Immature natural killer cell (primary cell): ENCODE results near the gene SLX9. TPM values are rescaled to one million over a fixed set of nuclear protein-coding genes. Genes with fewer than 3 reads are reported as not detected.
A peak's percentile ranks its signal among the peaks of the same experiment; 100 is the strongest.

ENCODE experiments used
- DNase-seq, 3 donors: peaks; one replicate each; pipeline ENCODE4 v3.0.0; 2022; ENCODE audit warnings: mixed read lengths in 1 of 3
- H3K27ac Mint-ChIP-seq, 6 donors: one replicate each; pipeline ENCODE4 v1.8.0; 2020; ENCODE audit warnings: mixed read lengths in 6 of 6, mild to moderate bottlenecking in 5 of 6, inconsistent platforms in 4 of 6, moderate library complexity in 3 of 6
- H3K27me3 Mint-ChIP-seq, 3 donors: one replicate each; pipeline ENCODE4 v1.8.0; 2020 to 2021; ENCODE audit warnings: low read depth in 3 of 3, mild to moderate bottlenecking in 3 of 3, mixed read lengths in 3 of 3, moderate library complexity in 3 of 3, inconsistent platforms in 1 of 3
- H3K36me3 Mint-ChIP-seq, 3 donors: one replicate each; pipeline ENCODE4 v1.8.0; 2020; ENCODE audit warnings: mixed read lengths in 3 of 3, inconsistent platforms in 2 of 3, mild to moderate bottlenecking in 2 of 3
- H3K4me1 Mint-ChIP-seq, 2 donors: one replicate each; pipeline ENCODE4 v1.8.0; 2020; ENCODE audit warnings: inconsistent platforms in 2 of 2, mild to moderate bottlenecking in 2 of 2, mixed read lengths in 2 of 2, moderate library complexity in 1 of 2
- H3K4me3 Mint-ChIP-seq, 5 donors: one replicate each; pipeline ENCODE4 v1.8.0; 2020; ENCODE audit warnings: mild to moderate bottlenecking in 5 of 5, mixed read lengths in 5 of 5, inconsistent platforms in 3 of 5, moderate library complexity in 3 of 5
- H3K9me3 Mint-ChIP-seq, 6 donors: one replicate each; pipeline ENCODE4 v1.8.0; 2020; ENCODE audit warnings: mild to moderate bottlenecking in 6 of 6, mixed read lengths in 6 of 6, inconsistent platforms in 4 of 6, moderate library complexity in 3 of 6
- polyA plus RNA-seq, 3 donors: library from polyadenylated mRNA; unstranded; fragments of 300-500 nt; fragmentation: Illumina TruSeq; gene quantifications; one replicate each; pipeline ENCODE4 v1.2.3, GENCODE V29; 2021

SLX9 gene
- polyA plus RNA-seq, 3 donors from 2014 or later = 7.1 to 12.4 (median 11.3) TPM

DNA sequence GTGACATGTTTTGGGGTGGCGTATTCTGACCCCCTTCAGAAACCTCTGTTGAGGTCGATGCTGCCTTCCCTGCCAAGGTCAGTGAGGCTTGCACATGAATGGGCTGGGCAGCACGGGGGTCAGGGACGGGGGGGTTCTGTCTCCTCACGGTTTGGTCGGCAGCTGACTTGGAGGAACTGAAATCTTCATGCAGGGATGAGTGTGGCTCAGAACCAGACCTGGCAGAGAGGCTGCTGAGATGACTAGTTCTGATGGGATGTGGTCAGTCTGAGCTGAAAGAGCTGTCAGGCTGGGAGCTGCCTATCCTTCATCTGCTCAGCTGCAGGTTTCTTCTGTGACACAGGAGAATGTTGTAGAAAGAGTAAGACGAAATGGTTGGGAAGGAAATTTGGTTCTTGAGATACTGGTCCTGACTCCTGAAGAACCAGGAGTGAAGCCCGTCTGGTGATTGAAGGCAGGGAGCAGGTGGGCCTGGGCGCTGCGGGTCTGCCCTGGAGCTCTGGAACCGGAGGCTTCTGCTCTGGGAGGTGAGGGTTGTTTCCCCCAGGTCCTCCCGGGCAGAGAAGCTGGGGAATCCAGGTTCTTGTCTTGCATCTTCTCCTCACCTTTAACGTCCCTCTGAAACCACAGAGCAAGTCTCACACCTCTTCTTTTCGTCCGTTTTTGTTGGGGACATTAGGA, 3.3 kb downstream of the SLX9 start:
- H3K4me3 Mint-ChIP-seq = no peak overlapping the region
- peaks cover 35 to 42% of the 10 kb centered on the region in 2 donors for H3K4me1 Mint-ChIP-seq
- no peak for DNase-seq
- H3K27ac Mint-ChIP-seq = no peak overlapping the region
- peaks cover 0 to 8% (median 3%) of the 10 kb centered on the region in 3 donors for H3K36me3 Mint-ChIP-seq
- no peaks in the 10 kb centered on the region for H3K9me3 Mint-ChIP-seq
- H3K27me3 Mint-ChIP-seq = peaks cover 3 to 5% (median 3%) of the 10 kb centered on the region in 3 donors

DNA sequence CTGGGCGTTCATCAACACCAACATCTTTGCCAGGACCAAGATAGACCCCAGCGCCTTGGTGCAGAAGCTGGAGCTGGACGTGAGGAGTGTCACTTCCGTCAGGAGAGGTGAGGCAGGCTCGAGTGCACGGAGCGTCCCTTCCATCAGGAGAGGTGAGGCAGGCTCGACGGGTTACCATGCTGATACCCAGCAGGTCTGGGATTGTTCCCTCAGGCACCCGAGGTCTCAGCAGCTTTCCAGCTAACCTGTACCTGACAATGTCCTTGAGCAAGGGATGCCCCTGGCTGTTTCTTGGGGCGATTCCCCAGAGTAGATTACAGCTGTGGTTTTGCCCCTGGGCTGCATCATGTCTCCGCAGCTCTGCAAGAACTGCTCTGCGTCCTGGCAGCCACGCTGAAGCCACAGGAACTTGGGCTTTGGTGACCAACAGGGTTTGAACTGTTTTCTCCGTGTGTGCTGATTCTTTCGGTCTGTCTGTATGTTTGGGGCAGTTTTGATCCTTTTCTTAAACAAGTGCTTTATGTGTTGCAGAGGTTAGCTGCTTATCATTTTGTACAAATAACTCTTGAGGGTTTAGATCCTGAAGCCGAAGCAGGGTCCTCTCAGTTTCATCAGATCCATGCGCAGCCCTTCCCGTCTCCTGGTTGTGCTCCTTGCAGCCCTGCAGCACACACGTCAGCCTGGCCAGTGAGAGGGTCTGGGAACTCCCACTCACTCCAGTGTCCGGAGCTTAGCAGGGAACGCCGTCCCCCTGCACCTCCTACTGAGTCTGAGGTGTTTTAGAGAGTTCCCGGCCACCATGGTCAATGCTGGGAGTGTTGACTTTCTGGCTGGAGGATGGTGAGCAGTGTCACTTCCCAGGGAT, 4.1 kb downstream of the SLX9 start:
- Mint-ChIP-seq H3K9me3 (no peaks in the 10 kb centered on the region), H3K36me3 (peaks cover 0 to 8% (median 3%) of the 10 kb centered on the region in 3 donors), H3K27ac (no peak overlapping the region), H3K4me1 (peaks cover 33 to 39% of the 10 kb centered on the region in 2 donors), H3K4me3 (no peak overlapping the region), H3K27me3 (peaks cover 3 to 5% (median 3%) of the 10 kb centered on the region in 3 donors)
- no peak for DNase-seq

DNA sequence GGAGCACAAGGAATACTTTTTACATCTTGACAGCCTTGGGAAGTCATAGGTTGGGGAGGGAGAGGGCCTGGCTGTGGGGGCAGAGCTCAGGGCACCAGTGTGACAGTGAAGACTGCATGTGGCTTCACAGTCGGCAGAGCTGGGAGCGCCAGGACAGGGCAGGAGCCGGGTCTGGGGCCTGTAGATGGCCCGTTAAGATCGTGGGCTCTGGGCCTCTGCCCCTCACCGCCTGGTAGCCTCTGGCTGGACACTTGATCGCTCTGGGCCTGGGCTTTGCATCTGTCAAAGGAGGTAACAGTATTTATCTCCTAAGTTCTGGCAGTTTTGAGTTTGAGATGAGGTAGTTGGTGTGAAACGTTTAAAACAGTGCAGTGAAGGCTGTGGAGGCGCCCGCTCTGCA, 4.8 kb downstream of the SLX9 start:
- Mint-ChIP-seq H3K9me3 (no peaks in the 10 kb centered on the region), H3K4me3 (no peak overlapping the region), H3K36me3 (peaks cover 0 to 8% (median 3%) of the 10 kb centered on the region in 3 donors), H3K27ac (no peak overlapping the region), H3K4me1 (peaks cover 29 to 37% of the 10 kb centered on the region in 2 donors), H3K27me3 (peaks cover 0 to 5% (median 0%) of the 10 kb centered on the region in 3 donors)
- no peak for DNase-seq

GRCh38 chr21:44946254-44947041, 6.6 kb downstream of the SLX9 start:
- Mint-ChIP-seq H3K9me3 (no peaks in the 10 kb centered on the region), H3K27ac (no peak overlapping the region), H3K27me3 (no peaks in the 10 kb centered on the region), H3K36me3 (peaks cover 0 to 8% (median 3%) of the 10 kb centered on the region in 3 donors), H3K4me1 (peaks cover 21 to 27% of the 10 kb centered on the region in 2 donors), H3K4me3 (no peak overlapping the region)
- DNase-seq = no peak

DNA sequence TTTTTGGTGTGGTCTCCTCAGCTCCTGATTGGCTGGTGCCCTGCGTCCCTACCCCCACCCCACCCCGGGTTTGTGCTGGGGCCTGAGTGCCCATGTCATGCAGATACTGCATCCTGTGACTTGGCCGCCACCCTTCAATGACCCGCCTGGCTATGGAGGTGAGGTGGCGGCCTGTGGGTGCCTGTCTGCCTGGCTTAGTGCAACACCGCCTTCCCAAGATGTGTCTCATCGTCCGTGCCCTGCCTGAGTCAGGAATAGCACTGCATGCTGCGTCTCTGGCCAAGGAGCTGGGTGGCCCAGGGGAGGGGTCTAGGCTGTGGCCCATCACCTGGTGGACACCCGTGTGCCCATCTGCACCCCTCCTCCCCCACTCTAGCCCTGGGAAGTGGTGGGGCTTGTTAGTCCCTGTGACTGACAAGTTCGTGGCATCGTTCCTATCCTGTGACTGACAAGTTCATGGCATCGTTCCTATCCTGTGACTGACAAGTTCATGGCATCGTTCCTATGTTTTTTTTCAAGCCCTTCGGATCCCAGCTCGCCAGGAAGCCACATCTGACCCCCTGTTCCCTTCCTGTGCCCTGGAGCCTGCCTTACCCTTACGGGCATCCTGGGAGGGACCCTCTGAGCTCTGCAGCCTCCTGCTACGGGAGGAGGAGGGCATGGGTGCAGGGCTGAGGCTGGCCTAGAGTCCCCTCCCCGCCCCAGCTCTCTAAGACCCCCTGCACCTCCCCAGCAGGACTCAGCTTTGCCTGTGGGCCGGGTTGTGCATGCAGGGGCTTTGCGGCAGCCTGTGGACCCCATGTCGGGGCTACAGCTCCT, 7.5 kb downstream of the SLX9 start:
- Mint-ChIP-seq H3K27ac (no peak overlapping the region), H3K27me3 (peaks cover 0 to 1% (median 0%) of the 10 kb centered on the region in 3 donors), H3K4me1 (peaks cover 12 to 18% of the 10 kb centered on the region in 2 donors), H3K36me3 (peaks cover 0 to 8% (median under 1%) of the 10 kb centered on the region in 3 donors), H3K4me3 (no peak overlapping the region), H3K9me3 (no peaks in the 10 kb centered on the region)
- DNase-seq = no peak

GRCh38 chr21:44947930-44948331, 8.1 kb downstream of the SLX9 start:
- Mint-ChIP-seq H3K4me3 (no peak overlapping the region), H3K27ac (no peak overlapping the region), H3K4me1 (peaks cover 6 to 14% of the 10 kb centered on the region in 2 donors), H3K9me3 (no peaks in the 10 kb centered on the region), H3K27me3 (peaks cover 0 to 1% (median 0%) of the 10 kb centered on the region in 3 donors), H3K36me3 (peaks cover 0 to 8% (median 0%) of the 10 kb centered on the region in 3 donors)
- no peak for DNase-seq

GRCh38 chr21:44948426-44949120, 8.7 kb downstream of the SLX9 start:
- no peak for DNase-seq
- no peak overlapping the region for H3K4me3 Mint-ChIP-seq
- peaks cover 0 to 1% (median 0%) of the 10 kb centered on the region in 3 donors for H3K27me3 Mint-ChIP-seq
- H3K9me3 Mint-ChIP-seq = no peaks in the 10 kb centered on the region
- peaks cover 6 to 9% of the 10 kb centered on the region in 2 donors for H3K4me1 Mint-ChIP-seq
- H3K36me3 Mint-ChIP-seq = peaks cover 0 to 8% (median 0%) of the 10 kb centered on the region in 3 donors
- no peak overlapping the region for H3K27ac Mint-ChIP-seq

- H3K4me1 Mint-ChIP-seq = peaks cover 6 to 8% of the 10 kb centered on the region in 2 donors
- no peak for DNase-seq
- H3K27me3 Mint-ChIP-seq = peaks cover 0 to 1% (median 0%) of the 10 kb centered on the region in 3 donors
- no peak overlapping the region for H3K4me3 Mint-ChIP-seq
- H3K27ac Mint-ChIP-seq = no peak overlapping the region
- H3K36me3 Mint-ChIP-seq = peaks cover 0 to 8% (median 0%) of the 10 kb centered on the region in 3 donors
- no peaks in the 10 kb centered on the region for H3K9me3 Mint-ChIP-seq
Measured at GRCh38 chr21:44949161-44949778, 9.4 kb downstream of the SLX9 start.

DNA sequence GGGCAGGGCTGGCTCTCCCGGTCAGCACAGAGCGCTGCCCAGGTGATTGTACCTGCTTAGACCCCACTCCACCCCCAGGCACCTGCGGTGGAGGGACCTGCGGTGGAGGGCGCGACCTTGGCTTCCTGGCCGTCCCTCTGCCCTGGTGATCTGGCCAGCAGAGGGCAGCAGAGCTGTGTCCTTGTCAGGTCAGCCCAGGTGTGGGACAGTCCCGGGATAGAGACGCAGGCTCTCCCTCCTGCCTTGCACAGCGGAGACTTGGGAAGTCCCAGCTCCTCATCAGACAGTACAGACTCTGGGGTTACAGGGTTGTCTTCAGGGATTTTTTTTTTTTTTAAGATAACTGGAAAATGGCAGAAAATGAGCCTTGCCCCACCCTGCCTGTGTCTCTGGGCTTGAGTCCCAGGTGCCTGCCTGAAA, 10.0 kb downstream of the SLX9 start:
- peaks cover 0 to 1% (median 0%) of the 10 kb centered on the region in 3 donors for H3K27me3 Mint-ChIP-seq
- peak; percentile 69 to 77 (median 75) for DNase-seq
- H3K4me1 Mint-ChIP-seq = peaks cover 6 to 8% of the 10 kb centered on the region in 2 donors
- no peak overlapping the region for H3K27ac Mint-ChIP-seq
- no peak overlapping the region for H3K4me3 Mint-ChIP-seq
- peaks cover 0 to 7% (median 0%) of the 10 kb centered on the region in 3 donors for H3K36me3 Mint-ChIP-seq
- no peaks in the 10 kb centered on the region for H3K9me3 Mint-ChIP-seq

- Mint-ChIP-seq H3K9me3 (no peaks in the 10 kb centered on the region), H3K27me3 (peaks cover 0 to 1% (median 0%) of the 10 kb centered on the region in 3 donors), H3K27ac (no peak overlapping the region), H3K4me1 (peaks cover 6% of the 10 kb centered on the region in 2 donors), H3K36me3 (peaks cover 0 to 4% (median 0%) of the 10 kb centered on the region in 3 donors), H3K4me3 (no peak overlapping the region)
- DNase-seq = no peak
Measured at GRCh38 chr21:44950351-44950750, 10.5 kb downstream of the SLX9 start.

DNA sequence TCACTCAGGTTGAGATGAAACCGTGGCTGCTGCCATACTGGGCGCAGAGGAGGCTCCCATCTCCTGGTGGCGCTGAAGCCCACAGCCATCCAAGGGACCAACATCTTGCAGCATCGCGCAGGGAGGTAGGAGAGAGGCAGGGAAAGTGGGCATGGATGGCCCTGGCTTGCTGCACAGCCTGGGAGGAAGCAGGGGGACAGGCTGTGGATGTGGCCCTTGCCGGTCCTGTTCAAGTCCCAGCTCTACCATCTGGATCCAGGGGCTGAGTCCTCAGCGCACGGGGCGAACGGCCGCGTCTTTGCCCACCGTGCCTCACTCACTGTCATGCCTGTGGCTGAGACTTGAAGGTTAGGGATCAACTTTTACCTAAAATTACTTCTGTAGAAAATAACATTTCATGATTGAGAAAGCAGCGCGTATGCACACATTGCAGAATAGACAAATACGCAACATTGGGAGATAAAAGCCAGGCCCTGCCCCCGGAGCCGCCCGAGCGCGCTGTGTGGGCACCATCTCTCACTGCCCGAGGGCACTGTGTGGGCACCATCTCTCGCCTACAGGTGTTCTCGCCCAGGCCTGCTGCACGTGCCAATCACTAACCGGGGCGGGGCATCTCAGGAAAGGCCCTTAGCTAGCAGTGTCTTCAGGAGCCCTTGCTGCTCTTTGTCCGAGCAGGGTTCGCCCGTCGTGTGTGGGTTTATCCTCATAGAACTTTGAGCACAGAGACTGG, 11.5 kb downstream of the SLX9 start:
- Mint-ChIP-seq H3K9me3 (no peaks in the 10 kb centered on the region), H3K27me3 (peaks cover 0 to 1% (median 0%) of the 10 kb centered on the region in 3 donors), H3K4me3 (no peak overlapping the region), H3K4me1 (peaks cover 6% of the 10 kb centered on the region in 2 donors), H3K27ac (no peak overlapping the region), H3K36me3 (peaks cover 0 to 9% (median 4%) of the 10 kb centered on the region in 3 donors)
- no peak for DNase-seq
